GM12878 (cell line): ENCODE data around the gene ETS1. TPM values are rescaled to one million over a fixed set of nuclear protein-coding genes. Genes with fewer than 3 reads are reported as not detected.

Experiments
- ATAC-seq: fragments of 200-7000 bp; cut with Tn5 transposase; 3 replicates; pipeline ENCODE4 v1.9.1; 2020; ENCODE audit warnings: mild to moderate bottlenecking, moderate library complexity
- BruUV-seq: library from RNA; stranded (reverse); fragments of 400-500 nt; replicated peaks from 2 replicates; lab custom pipeline; 2021; lab: Mats Ljungman, UMichigan
- CTCF ChIA-PET: fragments of 300-600 bp; sonication (Branson Sonifier 250); formaldehyde crosslinking; extraction: SDS; loops from one replicate; lab custom pipeline; 2021; ENCODE audit warnings: inconsistent platforms; lab: Yijun Ruan, JAX
- POLR2A ChIA-PET: fragments of 350-600 bp; formaldehyde crosslinking; extraction: SDS; loops from one replicate; lab custom pipeline; 2021; ENCODE audit warnings: inconsistent platforms; lab: Charles Lee
- RAD21 ChIA-PET: fragments of 300-600 bp; sonication (Branson Sonifier 250); formaldehyde crosslinking; loops from one replicate; lab custom pipeline; 2023; ENCODE audit warnings: antibody characterized with exemption; ENCODE audit not compliant: unreplicated experiment; lab: Charles Lee
- SMC1A ChIA-PET: fragments of 300-600 bp; sonication (Branson Sonifier 250); formaldehyde crosslinking; loops from one replicate; lab custom pipeline; 2023; ENCODE audit not compliant: unreplicated experiment, uncharacterized antibody; lab: Charles Lee
- DNase-seq: peaks from one replicate; pipeline ENCODE4 v3.0.0-alpha.2; 2011; ENCODE audit warnings: low read depth, low spot score
- FAIRE-seq: peaks from 3 replicates; lab custom pipeline; 2011; peaks lifted over from hg19 to GRCh38; lab: Jason Lieb, UNC
- H2AFZ ChIP-seq: 2 replicates; pipeline ENCODE4 v1.6.0; 2011; ENCODE audit warnings: low read depth, low read length, control low read depth; ENCODE audit not compliant: control insufficient read depth
- H3K27ac ChIP-seq: 2 replicates; pipeline ENCODE4 v1.5.1; 2011; ENCODE audit warnings: control low read depth; ENCODE audit not compliant: control insufficient read depth, insufficient read depth
- H3K27me3 ChIP-seq, 2 experiments: replicated peaks in 1 of 2; 2 replicates each; pipeline versions ENCODE4 v1.6.0 to v1.6.1; 2011; ENCODE audit warnings: low read length in 1 of 2; ENCODE audit not compliant: control insufficient read depth in 2 of 2, insufficient read depth in 2 of 2
- H3K36me3 ChIP-seq, 2 experiments: 2 replicates each; pipeline ENCODE4 v1.5.1; 2011; ENCODE audit warnings: low read length in 1 of 2; ENCODE audit not compliant: control insufficient read depth in 2 of 2, insufficient read depth in 2 of 2
- H3K4me1 ChIP-seq: 2 replicates; pipeline ENCODE4 v1.6.1; 2011; ENCODE audit warnings: mild to moderate bottlenecking, low read length, moderate library complexity, mixed read lengths; ENCODE audit not compliant: control insufficient read depth, insufficient read depth
- H3K4me2 ChIP-seq: 2 replicates; pipeline ENCODE4 v1.6.0; 2011; ENCODE audit warnings: control low read depth; ENCODE audit not compliant: control insufficient read depth, insufficient read depth
- H3K4me3 ChIP-seq: fragments of 200-600 bp; sonication (generic); 2 replicates; pipeline ENCODE4 v1.5.1; 2016
- H3K79me2 ChIP-seq: 2 replicates; pipeline ENCODE4 v1.6.0; 2011; ENCODE audit warnings: low read length; ENCODE audit not compliant: control insufficient read depth, insufficient read depth
- H3K9ac ChIP-seq: 2 replicates; pipeline ENCODE4 v1.8.0; 2011; ENCODE audit warnings: low read length, control low read depth, mixed read lengths; ENCODE audit not compliant: control insufficient read depth, insufficient read depth
- H3K9me3 ChIP-seq: replicated peaks from 3 replicates; pipeline ENCODE4 v1.5.1; 2011; ENCODE audit warnings: mild to moderate bottlenecking, low read length; ENCODE audit not compliant: control insufficient read depth, insufficient read depth
- H4K20me1 ChIP-seq: 2 replicates; pipeline ENCODE4 v1.6.0; 2011; ENCODE audit not compliant: control insufficient read depth, insufficient read depth
- ASH2L ChIP-seq: fragments of 300-600, 200-600 bp; sonication (generic); IDR thresholded peaks from 2 replicates; pipeline ENCODE4 v1.6.1; 2017; ENCODE audit warnings: low read depth, mild to moderate bottlenecking, borderline replicate concordance
- BHLHE40 ChIP-seq, 2 experiments: fragments of 450-650 bp in 1 of 2; IDR thresholded peaks; 2 replicates each; pipeline ENCODE4 v1.6.1; 2011 to 2017; ENCODE audit warnings: low read depth in 2 of 2, borderline replicate concordance in 1 of 2, improper control_type of control experiment in 1 of 2, low read length in 1 of 2, mild to moderate bottlenecking in 1 of 2
- CREB1 ChIP-seq: IDR thresholded peaks from 2 replicates; pipeline ENCODE4 v1.6.1; 2012; ENCODE audit warnings: low read depth, mild to moderate bottlenecking, inconsistent platforms
- KAT2A ChIP-seq: conservative IDR thresholded peaks from 2 replicates; pipeline ENCODE4 v1.6.1; 2011; ENCODE audit warnings: low read depth, low read length; ENCODE audit not compliant: control insufficient read depth
- NBN ChIP-seq: fragments of 450-650 bp; IDR thresholded peaks from 2 replicates; pipeline ENCODE4 v1.6.1; 2016
- RELB ChIP-seq: fragments of 450-650 bp; IDR thresholded peaks from 2 replicates; pipeline ENCODE4 v1.6.1; 2017; ENCODE audit warnings: low read depth, mild to moderate bottlenecking, moderate library complexity
- SMC3 ChIP-seq: IDR thresholded peaks from 2 replicates; pipeline ENCODE4 v1.6.1; 2011; ENCODE audit warnings: low read length, improper control_type of control experiment, borderline replicate concordance
- USF2 ChIP-seq: IDR thresholded peaks from 2 replicates; pipeline ENCODE4 v1.6.1; 2011; ENCODE audit warnings: low read depth, low read length, improper control_type of control experiment, borderline replicate concordance
- ZZZ3 ChIP-seq: IDR thresholded peaks from 2 replicates; pipeline ENCODE4 v1.6.1; 2011; ENCODE audit warnings: low read depth; ENCODE audit not compliant: control insufficient read depth, insufficient read length
- WGBS: methylation state at CpG from one replicate; pipeline ENCODE4 v1.1.6; 2016; ENCODE audit warnings: low lambda C conversion rate; ENCODE audit not compliant: insufficient replicate concordance, insufficient coverage; ENCODE audit errors: missing lambda C conversion rate; 5-methylcytosine and 5-hydroxymethylcytosine counted together
- in situ Hi-C: fragments of 300-500 bp; cut with MboI; formaldehyde crosslinking; loops from 9 replicates; pipeline ENCODE4 v1.14.3; 2018; ENCODE audit warnings: mixed read lengths
- intact Hi-C: fragments of 100-400 bp; cut with micrococcal nuclease; formaldehyde crosslinking; loops from one replicate; pipeline ENCODE4 v1.14.2; 2022; ENCODE audit not compliant: unreplicated experiment
- polyA plus RNA-seq, 11 experiments: library from polyadenylated mRNA; depleted of rRNA in 4 of 11; unstranded in 6 of 11; stranded (reverse) in 5 of 11; fragments of >200 nt; fragmentation: Nextera tagmentation in 4 of 11; fragmentation: Illumina TruSeq in 1 of 11; extraction: Ambion mirVana in 4 of 11; extraction: Trizol in 1 of 11; gene quantifications; 1 replicate in 1 of 11; 2 replicates in 10 of 11; pipeline versions ENCODE4 v1.2.1 to v1.2.3, GENCODE V29; 2011 to 2016; ENCODE audit warnings: inconsistent platforms in 2 of 11, missing spikeins in 2 of 11, low read depth in 1 of 11
- total RNA-seq, 4 experiments: library from RNA; depleted of rRNA in 3 of 4; stranded (reverse); fragments of >200 nt in 3 of 4; fragmentation: Illumina TruSeq in 1 of 4; extraction: Trizol in 1 of 4; gene quantifications; 2 replicates each; pipeline versions ENCODE4 v1.2.1 to v1.2.3, GENCODE V29; 2013 to 2021

The ETS1 gene
- total and polyA plus RNA-seq, 10 of the 15 experiments (the other 5 are each of a cell fraction or from before 2014, with no cell fraction given) = 12.5 to 112 (median 55.5) TPM

GRCh38 chr11:128573638-128574037 is 13.7 kb downstream of the ETS1 start:
- H3K4me1 ChIP-seq = peaks cover 13% of the 10 kb centered on the region
- in situ Hi-C loops = no loop called here
- no peak for TF ChIP-seq BHLHE40 (IDR thresholded peaks at IDR 0.05; ENCODE audit: borderline replicate concordance in 1 of 2, low read depth in 2 of 2, low read length in 1 of 2)
- TF ChIP-seq ASH2L = no peak
- TF ChIP-seq CREB1 = no peak
- no peak for TF ChIP-seq USF2
- TF ChIP-seq SMC3 = no peak
- TF ChIP-seq NBN = no peak
- TF ChIP-seq KAT2A = no peak
- no peak for TF ChIP-seq RELB
- TF ChIP-seq ZZZ3 = no peak
- no peaks in the 10 kb centered on the region for H3K79me2 ChIP-seq
- intact Hi-C loops = no loop called here
- WGBS = 97% methylated on average over 5 of the region's 5 CpGs
- ATAC-seq (no peak), DNase-seq (no peak), FAIRE-seq (no peak)
- H3K9me3 ChIP-seq = no peaks in the 10 kb centered on the region
- no peak overlapping the region for H3K4me2 ChIP-seq
- SMC1A ChIA-PET = interaction anchor here (0.7 to 3.0 kb wide), 7 partner anchors 16 to 194 kb away, joined by 3 to 8 read pairs (median 4); no protein-coding TSS in a partner anchor
- POLR2A ChIA-PET = interaction anchor here (0.8 kb wide), 1 partner anchor 21 kb away, joined by 3 read pairs; no protein-coding TSS in a partner anchor
- no peak overlapping the region for H2AFZ ChIP-seq
- no peaks in the 10 kb centered on the region for H4K20me1 ChIP-seq
- CTCF ChIA-PET = interaction anchor here (0.9 to 1.2 kb wide), 6 partner anchors 8 to 57 kb away, joined by 3 to 4 read pairs (median 4); no protein-coding TSS in a partner anchor
- H3K27ac ChIP-seq = no peak overlapping the region
- BruUV-seq = no TSS peak
- RAD21 ChIA-PET = interaction anchor here (0.9 to 1.5 kb wide), 2 partner anchors 20 to 285 kb away, joined by 4 to 7 read pairs; no protein-coding TSS in a partner anchor
- no peaks in the 10 kb centered on the region for H3K36me3 ChIP-seq
- no peaks in the 10 kb centered on the region for H3K27me3 ChIP-seq
- H3K9ac ChIP-seq = no peak overlapping the region
- no peak overlapping the region for H3K4me3 ChIP-seq
